Measurements from ENCODE around the gene CDC42BPB.

The CDC42BPB gene

GRCh38 chr14:103057372-103058163 is at the start of gene CDC42BPB:
CDC42BPB (minus strand) TSS chr14:103057549; CDS start chr14:103057173, 376 bp downstream.
- peak; percentile 73 for DNase-seq

GRCh38 chr14:103105580-103106150 is 48.3 kb upstream of the CDC42BPB start:
- no peak for DNase-seq

GRCh38 chr14:103104654-103105452 is 47.5 kb upstream of the CDC42BPB start:
- peak; percentile 89 for DNase-seq

GRCh38 chr14:103104389-103104653 is 47.0 kb upstream of the CDC42BPB start:
- DNase-seq: no peak

GRCh38 chr14:103103461-103104388 is 46.4 kb upstream of the CDC42BPB start:
- DNase-seq: no peak

GRCh38 chr14:103102689-103103260 is 45.4 kb upstream of the CDC42BPB start:
- DNase-seq: no peak

GRCh38 chr14:103101963-103102688 is 44.8 kb upstream of the CDC42BPB start:
- no peak for DNase-seq

- no peak for DNase-seq
Measured at GRCh38 chr14:103101257-103101962, 44.1 kb upstream of the CDC42BPB start.

- no peak for DNase-seq
Measured at GRCh38 chr14:103100281-103101121, 43.2 kb upstream of the CDC42BPB start.

GRCh38 chr14:103099733-103100280 is 42.5 kb upstream of the CDC42BPB start:
- no peak for DNase-seq

GRCh38 chr14:103099081-103099732 is 41.9 kb upstream of the CDC42BPB start:
- no peak for DNase-seq

- DNase-seq: no peak
Measured at GRCh38 chr14:103097994-103098957, 40.9 kb upstream of the CDC42BPB start.

GRCh38 chr14:103097244-103097993 is 40.1 kb upstream of the CDC42BPB start:
- no peak for DNase-seq

GRCh38 chr14:103096387-103096786 is 39.0 kb upstream of the CDC42BPB start:
- no peak for DNase-seq

- no peak for DNase-seq
Measured at GRCh38 chr14:103095210-103095778, 37.9 kb upstream of the CDC42BPB start.

GRCh38 chr14:103094406-103095209 is 37.3 kb upstream of the CDC42BPB start, which contains the start of gene EXOC3L4:
EXOC3L4 (plus strand) TSS chr14:103094725; CDS start chr14:103100220, 5,495 bp downstream.
- DNase-seq: no peak
